Left cardiac atrium (tissue), 4 donors: ENCODE results near the gene LRMDA. TPM values are rescaled to one million over a fixed set of nuclear protein-coding genes. Genes with fewer than 3 reads are reported as not detected.

Experiments used
- ATAC-seq, 2 donors: fragments of 200-7000 bp; cut with Tn5 transposase; one replicate each; pipeline ENCODE4 v1.9.1; 2020; ENCODE audit warnings: mild to moderate bottlenecking in 2 of 2, moderate library complexity in 2 of 2
- DNase-seq: peaks from one replicate; pipeline ENCODE4 v3.0.0-alpha.2; 2020
- intact Hi-C, 2 donors: fragments of 100-400 bp; cut with DNase I; formaldehyde crosslinking; loops; one replicate each; pipeline versions ENCODE4 v1.14.1 to v1.15.1; 2022 to 2023
- total RNA-seq, 2 donors: library from RNA; stranded (reverse); fragmentation: NEBNext Ultra II Directional; extraction: Animal tissue kit (Norgen Biotek cat#: 25700); gene quantifications; one replicate each; pipeline ENCODE4 v1.2.1, GENCODE V29; 2021
- donor health status: DM: no; HTN: yes; CAD: no.
- donor health status: DM: no; HTN: yes; CAD: no; lungs with severe emphysema.
- donor health status: DM: yes; HTN: yes; CAD: no.
- donor health status: Dilated cardiomyopathy.

LRMDA gene
- total RNA-seq, 2 donors from 2014 or later: 40.6 to 57.8 TPM

DNA sequence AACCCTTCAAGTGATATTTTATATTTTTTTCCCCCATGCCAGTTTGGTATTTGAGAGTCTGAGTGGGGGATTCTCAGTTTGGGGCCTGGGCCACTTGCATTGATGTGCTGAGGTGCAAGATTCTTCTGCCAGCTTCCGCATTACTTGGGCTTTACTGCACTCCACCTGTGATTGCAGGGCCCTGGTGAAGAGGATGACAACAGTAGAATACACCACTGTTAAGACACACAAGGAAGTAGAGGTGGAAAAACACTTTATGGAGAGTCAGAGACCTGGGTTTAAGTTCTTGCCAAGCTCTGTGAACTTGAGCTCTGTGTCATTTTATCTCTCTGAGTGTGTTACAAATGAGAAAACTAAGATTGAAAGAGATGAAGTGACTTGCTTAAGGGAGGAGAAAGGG lies 209.4 kb downstream of the LRMDA start:
- intact Hi-C loops: no loop called here
- DNase-seq (no peak), ATAC-seq (no peak)

DNA sequence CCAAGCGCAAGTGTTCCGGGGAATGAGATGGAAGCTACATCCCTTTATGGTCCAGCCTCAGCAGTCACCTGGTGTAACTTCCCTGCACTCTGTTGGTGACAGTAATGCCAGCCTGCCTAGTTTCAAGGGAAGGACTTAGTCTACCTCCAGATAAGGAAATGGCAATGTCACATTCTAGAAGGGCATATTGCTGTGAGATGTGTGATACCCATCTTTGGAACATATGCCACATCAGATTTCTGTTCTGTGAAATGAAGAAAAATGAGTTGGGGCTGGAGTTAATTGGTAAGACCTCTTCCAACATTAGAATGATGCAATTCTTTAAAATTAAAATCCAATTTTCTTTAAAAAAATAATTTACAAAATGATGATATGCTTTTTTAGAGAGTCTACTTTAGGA lies 212.0 kb downstream of the LRMDA start:
- no peak for ATAC-seq
- DNase-seq: no peak
- intact Hi-C loops: no loop called here

DNA sequence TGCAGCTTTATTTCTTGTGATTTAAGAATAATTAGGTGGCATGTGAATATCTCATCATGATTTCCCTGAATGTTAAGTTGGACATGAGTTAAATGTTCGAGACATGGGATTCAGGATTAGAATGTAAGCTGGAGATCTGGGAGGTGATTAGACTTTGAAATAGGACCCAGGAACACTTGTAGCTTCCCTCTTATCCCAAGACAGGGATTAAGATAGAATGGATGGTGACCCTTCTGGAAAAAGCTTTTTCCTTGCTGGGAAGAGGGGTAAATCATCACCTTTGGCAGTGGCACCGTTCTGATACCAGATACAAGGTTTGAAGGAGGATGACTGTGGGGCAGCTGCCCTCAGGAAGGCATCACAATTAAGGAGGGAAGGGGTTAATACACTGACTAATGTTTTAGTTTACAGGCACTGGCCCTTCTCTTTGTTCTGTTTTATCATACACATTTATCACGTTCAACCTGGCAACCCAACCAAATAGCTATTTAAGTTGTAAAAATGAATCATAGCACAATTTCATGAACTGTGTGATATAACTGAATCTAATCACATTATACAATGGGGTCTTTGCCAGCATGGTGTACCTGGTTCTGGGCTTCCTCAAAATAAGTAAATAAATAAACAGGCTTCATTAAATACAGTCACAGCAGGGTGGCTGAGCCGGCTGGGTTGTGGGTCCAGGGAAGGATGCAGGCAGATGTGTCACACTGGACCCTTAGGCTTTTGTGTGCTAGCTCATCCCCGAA lies 212.7 kb downstream of the LRMDA start:
- DNase-seq: no peak
- intact Hi-C loops: no loop called here

DNA sequence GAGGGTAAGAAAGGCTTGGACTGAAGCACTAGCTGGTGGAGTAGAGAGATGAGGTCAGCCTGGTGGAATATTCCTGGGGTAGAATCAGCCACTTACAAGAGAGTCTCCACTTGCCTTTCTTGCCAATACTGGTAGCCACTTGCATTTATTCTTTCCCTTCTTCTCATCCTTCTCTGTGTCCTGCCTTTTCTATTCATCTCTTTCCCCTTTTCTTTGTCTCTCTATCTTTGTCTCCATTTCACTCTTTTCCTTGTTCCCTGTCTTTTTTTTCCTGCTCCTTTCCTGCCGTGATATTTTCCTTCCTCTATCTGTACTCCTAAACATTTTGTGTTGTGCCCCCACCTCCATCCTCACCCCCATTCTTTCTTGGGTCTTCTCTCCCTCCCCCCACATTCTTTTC lies 214.3 kb downstream of the LRMDA start:
- no peak for DNase-seq
- intact Hi-C loops: no loop called here
- ATAC-seq: no peak

More for the DNA sequence above, 212.7 kb downstream of the LRMDA start:
- no peak for ATAC-seq

DNA sequence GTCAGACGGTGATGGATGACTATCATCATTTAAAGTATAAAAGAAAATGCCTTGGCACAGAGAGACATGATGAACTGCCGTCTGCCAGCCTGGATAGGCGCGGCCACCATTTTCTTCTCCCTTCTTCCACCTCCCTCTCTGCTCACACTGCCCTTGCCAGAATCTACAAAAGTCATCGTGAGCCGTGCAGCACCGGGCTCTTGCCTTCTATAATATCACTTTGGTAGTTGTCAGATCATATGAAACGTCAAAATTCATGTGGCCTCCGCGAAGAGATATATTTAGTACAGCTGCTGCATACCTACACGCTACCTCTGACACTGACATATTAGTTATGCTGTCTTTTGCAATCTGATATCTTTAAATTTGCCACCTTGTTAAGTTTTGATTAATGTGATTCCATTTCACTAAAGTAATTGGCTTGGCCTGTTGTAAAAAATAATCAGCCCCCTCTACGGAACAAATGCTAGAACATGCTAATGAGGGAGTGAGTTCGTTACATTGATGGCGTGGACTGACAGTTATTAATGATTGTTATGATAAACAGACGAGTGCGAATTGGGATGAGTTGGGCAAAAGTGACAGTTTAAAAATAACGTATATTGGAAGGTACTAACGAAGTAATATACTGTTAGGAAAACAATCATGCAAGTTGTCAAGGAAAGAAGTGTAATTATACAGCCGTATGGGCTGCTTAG lies 214.9 kb downstream of the LRMDA start:
- DNase-seq (no peak), ATAC-seq (no peak)
- intact Hi-C loops: no loop called here

DNA sequence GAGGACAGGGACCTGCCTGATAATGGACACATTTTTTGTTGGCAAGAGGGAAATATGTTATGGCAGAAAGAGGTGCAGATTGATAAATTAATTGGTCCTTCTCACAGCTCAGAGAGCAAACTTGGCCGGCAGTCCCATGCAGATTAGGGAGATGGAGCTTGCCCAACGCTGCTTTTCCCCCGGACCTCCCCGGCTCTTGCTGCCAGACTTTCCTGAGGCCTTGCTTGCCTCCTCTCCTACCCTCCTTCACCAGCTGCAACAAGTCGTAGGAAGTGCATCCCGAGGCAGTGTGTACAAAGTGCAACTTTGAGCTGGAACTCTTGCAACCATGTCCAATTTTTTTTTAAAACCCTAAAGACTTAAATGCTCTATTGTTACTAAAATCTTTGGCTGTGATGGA lies 215.5 kb downstream of the LRMDA start:
- peak in 1 of 2 donors; percentile 72 for ATAC-seq

DNA sequence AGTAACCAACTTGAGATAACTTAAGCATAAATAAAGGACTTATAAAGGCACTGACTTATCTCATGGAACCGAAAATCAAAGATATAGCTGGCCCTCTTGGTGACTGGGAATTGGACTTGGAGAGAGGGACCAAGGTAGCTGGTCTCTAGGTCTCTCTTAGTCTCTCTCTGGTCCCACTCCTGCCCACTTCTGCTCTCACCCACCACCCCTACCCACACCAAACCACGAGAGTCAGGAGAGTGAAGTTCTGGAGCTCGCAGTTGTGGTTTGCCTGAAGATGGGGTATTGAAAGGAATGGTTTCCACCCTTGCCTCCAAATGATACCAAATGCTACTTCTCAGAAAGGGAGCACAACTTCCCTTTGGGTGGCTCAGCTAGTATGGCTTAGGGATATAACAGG lies 216.3 kb downstream of the LRMDA start:
- no peak for ATAC-seq
- DNase-seq: no peak
- intact Hi-C loops: no loop called here

More for the DNA sequence above, 215.5 kb downstream of the LRMDA start:
- DNase-seq: no peak
- intact Hi-C loops: no loop called here

DNA sequence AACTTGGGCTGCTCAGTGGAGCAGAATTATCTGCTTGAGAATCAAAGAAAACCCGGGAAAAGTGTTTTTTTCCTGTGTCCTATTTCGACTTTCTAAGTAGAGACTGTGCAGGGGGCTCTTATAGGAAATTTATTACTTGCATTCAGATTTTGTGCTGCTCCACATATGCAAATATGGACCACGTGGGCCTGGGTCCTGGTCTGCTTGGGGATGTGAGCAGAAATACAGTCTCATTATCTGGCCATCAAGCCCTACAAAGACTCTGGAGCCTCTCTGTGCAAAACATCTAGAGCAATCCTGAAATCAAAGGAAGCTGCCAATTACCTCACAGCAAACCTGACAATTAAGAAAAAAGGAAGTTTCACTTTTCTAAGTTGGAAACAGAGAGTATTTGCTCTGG lies 216.9 kb downstream of the LRMDA start:
- DNase-seq: no peak
- intact Hi-C loops: no loop called here
- no peak for ATAC-seq

DNA sequence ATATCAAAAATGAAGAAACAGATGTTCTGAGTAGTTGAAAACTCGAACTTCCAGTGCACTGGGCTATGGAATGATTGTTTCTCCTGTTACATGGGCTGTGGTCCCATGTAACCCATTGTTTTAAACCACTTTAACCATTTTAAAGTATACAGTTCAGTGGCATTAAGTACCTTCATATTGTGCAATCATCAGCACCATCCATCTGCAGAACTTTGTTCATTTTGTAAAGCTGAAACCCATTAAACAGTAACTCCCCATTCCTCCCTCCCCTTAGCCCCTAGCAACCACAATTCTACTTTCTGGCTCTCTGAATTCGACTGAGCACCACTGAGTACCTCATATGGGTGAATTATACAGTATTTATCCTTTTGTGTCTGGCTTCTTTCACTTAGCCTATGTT lies 217.4 kb downstream of the LRMDA start:
- no peak for DNase-seq
- ATAC-seq: no peak
- intact Hi-C loops: no loop called here

DNA sequence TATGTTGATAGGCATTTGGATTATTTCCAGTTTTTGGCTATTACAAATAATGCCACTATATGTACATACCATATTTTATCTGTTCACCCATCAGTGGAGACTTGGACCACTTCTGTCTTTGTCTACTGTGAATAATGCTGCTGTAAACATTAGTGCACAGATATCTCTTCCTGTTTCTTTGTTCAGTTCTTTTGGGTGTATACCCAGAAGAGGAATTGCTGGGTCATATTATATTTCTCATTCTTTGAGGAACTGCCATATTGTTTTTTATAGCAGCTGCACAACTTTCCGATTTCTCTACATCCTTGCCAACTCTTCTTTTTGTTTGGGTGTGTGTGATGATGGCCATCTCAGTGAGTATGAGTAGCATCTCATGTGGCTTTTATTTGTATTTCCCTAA lies 218.0 kb downstream of the LRMDA start:
- ATAC-seq (no peak), DNase-seq (no peak)
- intact Hi-C loops: no loop called here

DNA sequence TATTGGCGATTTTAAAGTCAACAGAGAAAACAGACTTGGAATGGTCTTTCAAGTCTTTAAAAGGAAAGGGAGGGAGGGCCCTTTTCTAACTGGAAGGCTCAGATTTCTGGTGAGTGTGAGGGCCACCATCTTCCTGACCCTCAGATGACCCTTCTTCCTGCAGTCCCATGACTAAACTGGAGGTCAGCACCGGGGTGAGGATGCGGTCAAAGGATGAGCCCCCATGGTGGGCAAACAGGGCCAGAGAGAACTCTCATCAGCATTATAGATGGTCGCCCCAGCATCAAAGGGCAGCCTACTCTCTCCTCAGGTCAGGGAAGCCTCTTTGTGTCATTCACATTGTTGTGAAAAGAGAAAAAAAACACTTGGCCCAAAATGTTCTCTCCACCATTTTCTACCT lies 219.2 kb downstream of the LRMDA start:
- no peak for ATAC-seq

DNA sequence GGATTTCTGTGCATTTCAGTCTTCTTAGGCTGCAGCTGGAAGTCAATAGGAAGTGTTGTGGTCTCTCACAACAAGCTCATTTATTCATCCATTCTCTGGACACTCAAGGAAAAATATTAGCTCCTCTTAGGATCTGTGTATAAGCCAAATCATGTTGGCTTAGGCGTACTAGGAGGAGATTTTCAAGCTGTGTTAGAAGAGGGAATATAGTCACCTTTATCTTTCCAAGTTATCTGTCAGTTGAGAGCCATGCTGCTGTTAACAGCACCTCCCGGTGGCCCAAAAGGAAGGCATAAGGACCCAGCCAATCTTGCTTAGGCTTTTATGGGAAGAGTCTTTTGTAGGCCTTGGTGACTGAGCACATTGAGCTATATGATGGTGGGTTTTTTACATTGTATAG lies 220.0 kb downstream of the LRMDA start:
- no peak for ATAC-seq
- DNase-seq: no peak
- intact Hi-C loops: loop anchor here in 1 of 2 donors (10.0 kb wide), 1 partner anchor 247 kb away; the partner anchor contains the start of gene ZNF503

More for the DNA sequence above, 219.2 kb downstream of the LRMDA start:
- no peak for DNase-seq
- intact Hi-C loops: loop anchor here in 1 of 2 donors (10.0 kb wide), 1 partner anchor 246 kb away; the partner anchor contains the start of gene ZNF503

DNA sequence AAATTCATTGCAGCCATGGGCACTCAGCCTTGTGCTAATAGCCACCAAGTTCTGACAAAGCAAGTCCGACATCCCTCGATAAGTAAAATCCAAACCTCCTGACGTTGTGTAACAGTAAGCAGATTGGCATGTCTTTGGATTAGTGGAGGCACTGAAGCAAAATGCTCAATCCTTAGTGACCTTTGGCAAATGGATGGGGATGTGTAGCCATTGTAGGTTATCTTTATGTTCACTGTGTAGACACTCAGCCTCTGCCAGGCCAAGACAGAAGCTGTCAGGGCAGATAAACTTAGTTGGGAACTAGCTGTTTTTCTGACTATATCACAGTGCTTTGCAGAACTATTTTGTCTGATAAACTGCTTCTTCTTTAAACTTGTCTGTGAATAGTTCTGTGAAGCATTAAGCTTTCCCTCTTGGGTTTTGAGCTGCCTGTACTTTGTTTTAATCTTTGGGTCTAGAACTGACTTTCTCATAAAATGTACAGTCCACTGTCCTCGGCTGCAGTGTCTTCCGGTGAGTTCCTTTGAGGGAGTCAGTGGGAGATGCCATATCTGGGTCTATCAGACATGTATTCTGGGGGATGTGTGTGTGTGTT lies 220.8 kb downstream of the LRMDA start:
- no peak for DNase-seq
- peak in 1 of 2 donors; percentile 46 for ATAC-seq
- intact Hi-C loops: loop anchor here in 1 of 2 donors (10.0 kb wide), 1 partner anchor 247 kb away; the partner anchor contains the start of gene ZNF503

DNA sequence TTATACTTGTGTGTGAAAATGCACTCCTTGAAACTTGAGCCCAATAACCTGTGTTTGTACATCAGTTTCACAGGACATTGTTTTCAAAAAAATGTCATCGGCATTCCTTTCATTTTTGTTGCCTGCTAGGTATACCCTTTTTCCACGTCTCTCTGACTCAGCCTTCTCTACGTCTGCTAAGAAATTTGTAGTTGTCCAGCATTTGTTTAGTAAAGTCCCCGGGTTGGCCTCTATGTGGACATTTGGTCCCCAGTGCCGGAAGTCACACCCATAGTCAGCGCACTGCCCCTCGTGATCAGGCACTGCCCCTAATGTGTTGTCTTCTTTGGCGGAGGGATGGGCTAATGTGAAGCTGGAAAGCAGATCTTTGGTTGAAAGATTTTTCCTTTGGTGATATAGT lies 222.3 kb downstream of the LRMDA start:
- ATAC-seq: no peak
- intact Hi-C loops: loop anchor here in 1 of 2 donors (10.0 kb wide), 1 partner anchor 249 kb away; the partner anchor contains the start of gene ZNF503
- no peak for DNase-seq

DNA sequence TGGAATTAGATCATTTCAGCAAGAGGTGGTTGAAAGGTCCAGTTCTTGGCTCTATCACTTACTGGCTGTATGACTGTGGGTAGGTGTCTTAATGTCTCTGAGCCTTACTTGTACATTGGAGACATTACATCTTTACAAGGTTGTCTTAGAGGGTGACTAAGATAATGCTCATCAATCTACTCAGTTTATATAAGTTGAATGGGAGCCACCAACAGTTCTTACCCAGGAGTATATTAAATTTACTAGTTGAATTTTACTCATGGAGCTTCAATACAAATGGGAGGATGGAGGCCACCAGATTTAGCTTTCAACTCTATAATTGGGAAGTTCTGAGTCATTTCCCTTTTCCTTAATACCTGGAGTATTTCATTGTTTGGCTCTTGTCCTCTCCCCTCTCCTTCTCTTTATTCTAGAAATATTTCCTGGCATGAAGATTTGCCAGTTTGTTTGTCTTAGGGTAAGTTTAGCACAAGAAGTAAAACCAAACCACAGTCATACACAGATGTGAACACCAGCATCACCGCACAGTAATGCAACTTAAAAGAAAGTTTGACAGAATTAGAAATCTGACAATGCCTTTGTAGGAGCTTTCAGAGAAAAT lies 222.8 kb downstream of the LRMDA start:
- intact Hi-C loops: loop anchor here in 1 of 2 donors (10.0 kb wide), 1 partner anchor 249 kb away; the partner anchor contains the start of gene ZNF503
- no peak for ATAC-seq
- DNase-seq: no peak

DNA sequence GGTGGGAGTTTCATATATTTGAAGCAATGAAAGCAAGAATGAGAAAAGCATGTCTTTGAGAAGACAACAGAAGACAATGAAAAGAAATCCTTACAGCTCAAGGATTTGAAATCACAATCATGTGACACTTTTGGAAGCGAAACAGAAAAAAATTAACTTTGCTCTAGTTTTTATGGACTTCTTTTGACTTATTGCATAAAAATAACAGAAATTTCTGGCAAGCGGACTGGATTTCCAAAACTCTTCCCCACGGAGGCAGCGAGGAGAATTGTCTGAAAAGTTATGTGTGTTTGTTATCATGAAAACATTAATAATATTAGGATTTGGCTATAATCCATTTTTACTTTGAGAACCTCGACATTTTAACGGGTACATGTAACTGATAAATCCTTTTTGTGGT lies 223.3 kb downstream of the LRMDA start:
- ATAC-seq (peak in 1 of 2 donors; percentile 20), DNase-seq (no peak)
- intact Hi-C loops: loop anchor here in 1 of 2 donors (10.0 kb wide), 1 partner anchor 250 kb away; the partner anchor contains the start of gene ZNF503

DNA sequence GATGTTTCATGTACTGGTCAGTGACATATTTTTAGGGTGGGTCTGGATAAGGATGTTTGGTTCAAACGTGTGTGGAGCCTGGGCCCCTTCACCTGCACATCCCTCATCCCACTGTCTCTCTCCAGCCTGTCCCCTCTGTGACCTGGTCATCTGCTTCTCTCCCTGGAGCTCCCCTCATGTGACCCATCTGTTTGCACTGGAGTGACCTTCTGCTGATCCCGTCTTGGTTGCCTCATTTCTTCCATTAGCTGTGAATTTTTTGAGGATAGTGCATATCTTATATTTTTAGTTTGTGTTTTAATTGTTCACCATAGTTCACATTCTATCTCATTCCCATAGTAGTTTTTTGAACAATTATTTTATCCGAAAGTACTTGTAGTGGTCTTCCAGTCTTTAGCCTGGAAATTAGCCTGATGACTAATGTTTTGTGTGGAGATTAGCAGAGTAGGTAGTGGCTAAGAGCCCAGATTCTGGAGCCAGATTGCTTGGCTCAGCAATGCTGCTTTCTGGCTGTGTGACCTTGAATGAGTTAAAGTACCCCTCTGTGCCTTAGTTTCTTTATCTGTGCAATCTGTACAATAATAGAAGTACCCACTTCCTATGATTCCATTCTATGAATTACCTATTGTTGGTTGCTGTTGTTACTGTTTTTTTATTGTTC lies 224.5 kb downstream of the LRMDA start:
- DNase-seq (no peak), ATAC-seq (peak; percentile 45 to 75)
- intact Hi-C loops: loop anchor here in 1 of 2 donors (10.0 kb wide), 1 partner anchor 251 kb away; the partner anchor contains the start of gene ZNF503

DNA sequence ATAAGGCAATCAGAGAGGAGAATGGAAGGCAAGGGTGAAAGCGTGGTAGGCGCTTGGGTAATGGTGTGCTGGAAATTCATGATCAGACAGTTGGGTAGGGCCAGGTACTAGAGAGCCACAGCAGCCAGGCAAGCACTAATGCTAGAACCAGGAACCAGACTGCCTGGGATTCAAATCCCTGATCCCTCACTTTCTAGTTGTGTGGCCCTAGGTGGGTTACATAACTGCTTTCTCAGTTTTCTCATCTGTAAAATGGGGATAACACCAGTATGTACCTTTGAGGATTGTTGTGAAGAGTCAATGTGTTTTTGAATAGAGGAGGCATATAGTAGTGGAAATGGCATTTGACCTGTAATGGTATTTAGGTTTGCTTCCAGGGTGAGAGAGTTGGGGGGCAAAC lies 225.9 kb downstream of the LRMDA start:
- no peak for DNase-seq
- intact Hi-C loops: loop anchor here in 1 of 2 donors (10.0 kb wide), 1 partner anchor 253 kb away; the partner anchor contains the start of gene ZNF503
- no peak for ATAC-seq

DNA sequence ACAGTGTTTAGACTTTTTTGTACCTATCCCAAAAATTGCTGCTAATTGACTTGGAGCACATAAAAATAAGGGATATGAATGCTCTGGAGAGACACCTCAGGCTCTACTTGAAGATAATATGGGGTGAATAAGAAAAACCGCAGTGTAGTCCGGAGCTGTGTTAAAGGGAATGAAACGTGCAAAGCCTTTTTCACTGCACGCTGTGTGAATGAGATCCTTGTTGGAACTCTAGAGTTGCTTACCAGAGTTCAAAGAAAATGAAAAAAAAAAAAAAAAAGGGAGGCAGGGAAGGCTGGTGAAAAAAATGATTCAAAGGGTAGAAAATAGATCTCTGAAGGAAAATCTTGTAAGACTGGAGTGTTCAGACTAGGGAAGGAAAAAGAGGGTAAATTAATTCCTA lies 226.6 kb downstream of the LRMDA start:
- intact Hi-C loops: loop anchor here in 1 of 2 donors (10.0 kb wide), 1 partner anchor 253 kb away; the partner anchor contains the start of gene ZNF503
- DNase-seq: no peak
- ATAC-seq: no peak
